H1 (cell line): ENCODE measurements around the gene WWC1. TPM values are rescaled to one million over a fixed set of nuclear protein-coding genes. Genes with fewer than 3 reads are reported as not detected.

Source experiments
- EGR1 ChIP-seq: IDR thresholded peaks from 2 replicates; pipeline ENCODE4 v1.6.1; 2011; ENCODE audit warnings: low read depth, low read length, borderline replicate concordance
- polyA plus RNA-seq, 7 experiments: library from polyadenylated mRNA; depleted of rRNA in 3 of 7; stranded (reverse) in 5 of 7; unstranded in 2 of 7; fragments of >200 nt in 5 of 7; fragments of 200-250 nt in 2 of 7; gene quantifications; 1 replicate in 5 of 7; 2 replicates in 1 of 7; 4 replicates in 1 of 7; pipeline versions ENCODE4 v1.2.1 to v1.2.3, GENCODE V29; 2011 to 2013; ENCODE audit warnings: missing spikeins in 2 of 7, mixed read lengths in 2 of 7
- total RNA-seq: library from RNA; stranded (reverse); fragmentation: NEBNext Ultra II Directional; extraction: Animal tissue kit (Norgen Biotek cat#: 25700); gene quantifications from 2 replicates; pipeline ENCODE4 v1.2.1, GENCODE V29; 2021

Gene WWC1
- total and polyA plus RNA-seq, 2 of the 8 experiments (the other 6 are each of a cell fraction or from before 2014, with no cell fraction given): 16.4 to 41.1 TPM

- TF ChIP-seq EGR1: no peak
Measured at GRCh38 chr5:168455201-168455600, 163.8 kb downstream of the WWC1 start (continued).
